SK-N-SH (cell line): ENCODE measurements around the gene SYNPO2. TPM values are rescaled to one million over a fixed set of nuclear protein-coding genes. Genes with fewer than 3 reads are reported as not detected.

Source experiments
- CTCF ChIA-PET: fragments of 300-600, 350-600 bp; formaldehyde crosslinking; extraction: SDS; loops from one replicate; lab custom pipeline; 2021; lab: Yijun Ruan, JAX
- POLR2A ChIA-PET: fragments of 350-600 bp; sonication (Branson Sonifier 250); formaldehyde crosslinking; extraction: SDS; loops from one replicate; lab custom pipeline; 2020; ENCODE audit warnings: antibody characterized with exemption, inconsistent platforms; lab: Yijun Ruan, JAX
- DNase-seq: peaks from one replicate; pipeline ENCODE4 v3.0.0; 2012
- H2AFZ ChIP-seq: fragments of 200-600 bp; sonication (generic); 2 replicates; pipeline ENCODE4 v1.8.1; 2016; ENCODE audit warnings: antibody characterized with exemption, mild to moderate bottlenecking, low read depth
- H3F3A ChIP-seq: fragments of 200-600 bp; sonication (generic); replicated peaks from 2 replicates; pipeline ENCODE3; 2016; ENCODE audit warnings: antibody characterized with exemption, mild to moderate bottlenecking; ENCODE audit not compliant: insufficient read depth
- H3K27ac ChIP-seq, 2 experiments: fragments of 200-500 bp in 1 of 2; fragments of 200-600 bp in 1 of 2; sonication (Bioruptor generic) in 1 of 2; sonication (generic), shearing (Covaris generic) in 1 of 2; 2 replicates each; pipeline versions ENCODE4 v1.5.1 to v1.6.1; 2014 to 2016; ENCODE audit warnings: low read depth in 2 of 2, inconsistent platforms in 1 of 2, low read length in 1 of 2, mild to moderate bottlenecking in 1 of 2, mixed read lengths in 1 of 2
- H3K27me3 ChIP-seq: fragments of 200-600 bp; sonication (generic), shearing (Covaris generic); 2 replicates; pipeline ENCODE4 v1.6.1; 2016; ENCODE audit warnings: mixed run types; ENCODE audit not compliant: insufficient read depth
- H3K36me3 ChIP-seq, 2 experiments: fragments of 200-500 bp in 1 of 2; fragments of 200-600 bp in 1 of 2; sonication (Bioruptor generic) in 1 of 2; sonication (generic) in 1 of 2; replicated peaks in 1 of 2; 2 replicates each; pipeline versions ENCODE3 to v1.5.1; 2014 to 2016; ENCODE audit warnings: low read length in 1 of 2, mild to moderate bottlenecking in 1 of 2; ENCODE audit not compliant: insufficient read depth in 2 of 2, control insufficient read depth in 1 of 2
- H3K4me1 ChIP-seq, 2 experiments: fragments of 200-500 bp in 1 of 2; fragments of 200-600 bp in 1 of 2; sonication (Bioruptor generic) in 1 of 2; sonication (generic), shearing (Covaris generic) in 1 of 2; 2 replicates each; pipeline versions ENCODE4 v1.5.1 to v1.6.1; 2014 to 2016; ENCODE audit warnings: low read depth in 1 of 2, low read length in 1 of 2, mixed run types in 1 of 2; ENCODE audit not compliant: insufficient read depth in 2 of 2, control insufficient read depth in 1 of 2
- H3K4me2 ChIP-seq: fragments of 200-600 bp; sonication (generic), shearing (Covaris generic); 2 replicates; pipeline ENCODE4 v1.6.1; 2017; ENCODE audit warnings: mixed run types
- H3K4me3 ChIP-seq, 2 experiments: fragments of 200-500 bp in 1 of 2; fragments of 200-600 bp in 1 of 2; sonication (Bioruptor generic) in 1 of 2; sonication (generic), shearing (Covaris generic) in 1 of 2; 2 replicates each; pipeline versions ENCODE4 v1.5.1 to v1.8.1; 2014 to 2016; ENCODE audit warnings: low read depth in 2 of 2, inconsistent platforms in 1 of 2, low read length in 1 of 2, mild to moderate bottlenecking in 1 of 2, mixed read lengths in 1 of 2, moderate library complexity in 1 of 2
- H3K79me2 ChIP-seq: fragments of 200-600 bp; sonication (generic); 2 replicates; pipeline ENCODE4 v1.8.1; 2017; ENCODE audit warnings: mild to moderate bottlenecking; ENCODE audit not compliant: insufficient read depth
- H3K9ac ChIP-seq: fragments of 200-600 bp; sonication (generic); 2 replicates; pipeline ENCODE4 v1.6.1; 2017; ENCODE audit warnings: mixed run types
- H3K9me2 ChIP-seq: fragments of 200-600 bp; sonication (generic); 2 replicates; pipeline ENCODE4 v1.6.1; 2017; ENCODE audit warnings: mixed run types
- H3K9me3 ChIP-seq: fragments of 200-600 bp; sonication (generic); 2 replicates; pipeline ENCODE4 v1.6.1; 2017; ENCODE audit warnings: mixed run types, mild to moderate bottlenecking, moderate library complexity
- H4K20me1 ChIP-seq: fragments of 200-600 bp; sonication (generic); 2 replicates; pipeline ENCODE4 v1.6.1; 2017; ENCODE audit warnings: mild to moderate bottlenecking, mixed run types; ENCODE audit not compliant: insufficient read depth
- CTCF ChIP-seq: fragments of 200-600 bp; sonication (generic); IDR thresholded peaks from 2 replicates; pipeline ENCODE4 v1.6.1; 2017; ENCODE audit warnings: antibody characterized with exemption, mild to moderate bottlenecking, moderate library complexity
- EP300 ChIP-seq, 2 experiments: IDR thresholded peaks; 2 replicates each; pipeline versions ENCODE4 v1.4.0 to v1.6.1; 2012; ENCODE audit warnings: borderline replicate concordance in 1 of 2, low read depth in 1 of 2, low read length in 1 of 2
- FOXJ3 ChIP-seq: sonication (generic); formaldehyde crosslinking; IDR thresholded peaks from 2 replicates; pipeline ENCODE4 v1.5.1; 2020; ENCODE audit warnings: mild to moderate bottlenecking, missing genetic modification reagents
- GABPA ChIP-seq: IDR thresholded peaks from 2 replicates; pipeline ENCODE4 v1.4.0; 2012; ENCODE audit warnings: low read depth, mild to moderate bottlenecking
- GATA2 ChIP-seq: sonication (generic); formaldehyde crosslinking; IDR thresholded peaks from 2 replicates; pipeline ENCODE4 v1.5.0; 2020; ENCODE audit warnings: mild to moderate bottlenecking, missing genetic modification reagents
- IRF3 ChIP-seq: fragments of 150-350 bp; IDR thresholded peaks from 2 replicates; pipeline ENCODE4 v1.6.1; 2016; ENCODE audit warnings: mild to moderate bottlenecking, low read depth, low read length
- JUND ChIP-seq: IDR thresholded peaks from 2 replicates; pipeline ENCODE4 v1.4.0; 2012
- MEF2A ChIP-seq: IDR thresholded peaks from 2 replicates; pipeline ENCODE4 v1.4.0; 2012; ENCODE audit warnings: low read depth, borderline replicate concordance
- NFIC ChIP-seq: IDR thresholded peaks from 2 replicates; pipeline ENCODE4 v1.4.0; 2012; ENCODE audit warnings: borderline replicate concordance
- NRF1 ChIP-seq: IDR thresholded peaks from 2 replicates; pipeline ENCODE4 v1.6.1; 2012; ENCODE audit warnings: low read depth, mild to moderate bottlenecking, low read length
- PBX3 ChIP-seq: IDR thresholded peaks from 2 replicates; pipeline ENCODE4; 2012
- POLR2AphosphoS5 ChIP-seq: IDR thresholded peaks from 2 replicates; pipeline ENCODE4 v1.6.1; 2012; ENCODE audit warnings: low read depth, low read length
- RAD21 ChIP-seq: IDR thresholded peaks from 2 replicates; pipeline ENCODE4 v1.6.1; 2012; ENCODE audit warnings: mild to moderate bottlenecking, low read length
- RCOR1 ChIP-seq: fragments of 150-350 bp; IDR thresholded peaks from 2 replicates; pipeline ENCODE4 v1.6.1; 2017; ENCODE audit warnings: antibody characterized with exemption, low read length
- RFX5 ChIP-seq: IDR thresholded peaks from 2 replicates; pipeline ENCODE4 v1.6.1; 2012; ENCODE audit warnings: mild to moderate bottlenecking, improper control_type of control experiment, low read length
- RXRA ChIP-seq: IDR thresholded peaks from 2 replicates; pipeline ENCODE4 v1.4.0; 2012; ENCODE audit warnings: low read depth, mild to moderate bottlenecking, borderline replicate concordance
- SIN3A ChIP-seq: IDR thresholded peaks from 2 replicates; pipeline ENCODE4 v1.6.1; 2012; ENCODE audit warnings: low read depth, mild to moderate bottlenecking, low read length, moderate library complexity, borderline replicate concordance
- TCF12 ChIP-seq: IDR thresholded peaks from 2 replicates; pipeline ENCODE4 v1.4.0; 2012
- TEAD4 ChIP-seq: IDR thresholded peaks from 2 replicates; pipeline ENCODE4 v1.4.0; 2012; ENCODE audit warnings: mild to moderate bottlenecking, borderline replicate concordance; ENCODE audit not compliant: insufficient read depth
- USF1 ChIP-seq: IDR thresholded peaks from 2 replicates; pipeline ENCODE4 v1.4.0; 2012; ENCODE audit warnings: low read depth, borderline replicate concordance
- YY1 ChIP-seq: IDR thresholded peaks from 2 replicates; pipeline ENCODE4 v1.4.0; 2012; ENCODE audit warnings: low read depth, mild to moderate bottlenecking
- WGBS: methylation state at CpG from one replicate; pipeline ENCODE4 v1.1.6; 2017; ENCODE audit warnings: low lambda C conversion rate; 5-methylcytosine and 5-hydroxymethylcytosine counted together
- polyA plus RNA-seq, 3 experiments: library from polyadenylated mRNA; depleted of rRNA; stranded (reverse); fragments of >200 nt; gene quantifications; 2 replicates each; pipeline ENCODE4 v1.2.3, GENCODE V29; 2012

The SYNPO2 gene
- polyA plus RNA-seq, 1 of the 3 experiments (the other 2 are of a cell fraction) = 7.2 TPM

DNA sequence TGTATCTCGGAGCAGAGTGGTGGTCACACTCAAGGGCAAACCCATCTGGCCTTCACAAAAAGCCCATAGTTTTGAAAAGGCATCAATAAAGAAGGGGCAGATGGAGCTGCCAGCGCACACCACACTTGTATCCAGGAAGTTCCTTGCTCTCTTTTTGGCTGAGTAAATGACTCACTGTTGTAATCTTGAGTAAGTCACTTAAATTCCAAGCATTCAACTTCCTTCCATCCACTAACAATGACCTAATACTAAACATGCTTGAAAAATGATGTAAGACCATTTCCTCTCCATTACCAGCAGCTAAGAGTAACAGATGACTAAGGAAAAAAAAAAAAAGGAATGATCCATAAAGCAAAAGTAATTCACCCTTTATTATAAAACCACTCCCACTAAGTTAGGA is 214.6 kb downstream of the SYNPO2 start (continued):
- no peak for TF ChIP-seq IRF3
- peak; percentile 82 for TF ChIP-seq RXRA
- TF ChIP-seq EP300 (IDR thresholded peaks at IDR 0.05; ENCODE audit: borderline replicate concordance in 1 of 2, low read depth in 1 of 2, low read length in 1 of 2) = peak in 1 of 2 experiments; percentile 95; a peak in 3 of 4 replicates
- peak; percentile 36; the same call in 1 of the 2 replicates for TF ChIP-seq SIN3A
- no peak for TF ChIP-seq YY1
- TF ChIP-seq GABPA = peak; percentile 56
- no peak for TF ChIP-seq GATA2 (CRISPR knock-in tag)
- TF ChIP-seq POLR2AphosphoS5 = peak; percentile 82; the same call in 1 of the 2 replicates
- TF ChIP-seq NFIC = peak; percentile 78
- peak; percentile 97 for TF ChIP-seq JUND
- TF ChIP-seq MEF2A = peak; percentile 85
- no peak for TF ChIP-seq RCOR1

GRCh38 chr4:119104644-119105273 is 216.1 kb downstream of the SYNPO2 start:
- H3K4me3 ChIP-seq = no peak overlapping the region
- TF ChIP-seq RCOR1 = no peak
- TF ChIP-seq IRF3 = no peak
- no peak for TF ChIP-seq POLR2AphosphoS5
- no peak for TF ChIP-seq NFIC
- no peak for TF ChIP-seq TEAD4
- no peak for TF ChIP-seq USF1
- no peak for TF ChIP-seq PBX3
- no peak for TF ChIP-seq RAD21
- TF ChIP-seq EP300 (IDR thresholded peaks at IDR 0.05; ENCODE audit: borderline replicate concordance in 1 of 2, low read depth in 1 of 2, low read length in 1 of 2) = no peak
- TF ChIP-seq RFX5 = no peak
- TF ChIP-seq NRF1 = no peak
- no peak for TF ChIP-seq TCF12
- no peak for TF ChIP-seq CTCF
- TF ChIP-seq GATA2 (CRISPR knock-in tag) = no peak
- no peak for TF ChIP-seq FOXJ3 (CRISPR knock-in tag)
- TF ChIP-seq, all 33 proteins: peak for 0
- no peak overlapping the region for H3K4me2 ChIP-seq
- no peak overlapping the region for H3K27ac ChIP-seq
- no peaks in the 10 kb centered on the region for H3K79me2 ChIP-seq
- ChIA-PET CTCF (no interaction called here), POLR2A (no interaction called here)
- no peak overlapping the region for H2AFZ ChIP-seq
- no peaks in the 10 kb centered on the region for H3K9me2 ChIP-seq
- H3K27me3 ChIP-seq = no peaks in the 10 kb centered on the region
- H3K36me3 ChIP-seq = no peaks in the 10 kb centered on the region
- H3K4me1 ChIP-seq = peaks cover 0 to 44% of the 10 kb centered on the region in 2 experiments; a peak in 3 of 4 replicates
- no peak for DNase-seq
- H3K9me3 ChIP-seq = no peaks in the 10 kb centered on the region
- H3K9ac ChIP-seq = no peak overlapping the region
- no peaks in the 10 kb centered on the region for H4K20me1 ChIP-seq
- WGBS = 85% methylated on average over 4 of the region's 4 CpGs
- peaks cover 13% of the 10 kb centered on the region for H3F3A ChIP-seq
